LoVo (cell line): ENCODE data around the gene CD83.

ENCODE experiments used
- DNase-seq: peaks from one replicate; pipeline ENCODE4 v3.0.0-alpha.2; 2016; ENCODE audit warnings: low spot score

CD83 gene

DNA sequence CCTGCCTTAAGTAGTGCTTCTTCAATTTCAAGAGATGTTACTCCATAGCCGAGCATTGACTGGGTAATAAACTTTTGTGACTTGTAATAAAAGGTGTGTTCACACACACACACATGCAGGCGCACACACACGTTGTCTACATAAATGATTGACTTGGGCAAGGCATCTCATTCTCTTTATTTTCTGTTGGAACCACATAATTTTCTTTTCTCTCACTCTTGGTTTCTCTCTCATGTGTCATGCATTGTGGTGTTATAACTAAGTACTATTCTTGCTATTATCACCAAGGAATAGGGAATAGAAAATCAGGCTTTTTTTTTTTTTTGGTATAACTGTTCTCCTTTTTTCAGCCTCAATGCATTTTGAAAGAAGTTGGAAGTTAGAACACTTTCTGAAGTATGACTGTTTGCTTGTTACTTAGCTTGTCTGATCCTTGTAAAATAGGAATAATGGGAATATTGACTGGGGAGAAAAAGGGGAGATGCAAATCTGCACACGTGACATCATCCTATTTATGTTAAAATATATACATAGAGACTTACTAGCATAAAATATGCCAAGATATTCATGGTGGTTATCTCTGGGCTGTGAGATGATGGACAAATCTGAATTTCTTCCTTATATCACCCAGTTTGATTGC is 26.1 kb upstream of the CD83 start:
- DNase-seq: no peak

DNA sequence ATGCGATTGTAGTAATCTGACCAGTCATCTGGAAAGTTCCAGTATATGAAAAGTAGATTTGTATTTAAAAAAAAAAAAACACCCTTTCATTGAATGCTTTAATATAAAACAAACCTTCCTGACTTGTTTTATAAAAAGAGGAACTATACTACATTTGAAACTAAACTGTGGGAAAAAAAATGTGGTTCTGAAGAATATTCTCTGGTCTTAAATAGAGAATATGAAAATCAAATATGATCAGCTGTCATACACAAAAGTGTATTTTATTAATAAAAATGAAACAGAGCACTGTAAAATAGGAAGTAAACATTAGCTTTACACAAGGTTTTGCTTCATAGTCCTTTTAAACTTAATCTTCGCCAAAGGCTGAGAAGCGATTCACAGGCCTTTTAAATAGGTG is 25.3 kb upstream of the CD83 start:
- no peak for DNase-seq

DNA sequence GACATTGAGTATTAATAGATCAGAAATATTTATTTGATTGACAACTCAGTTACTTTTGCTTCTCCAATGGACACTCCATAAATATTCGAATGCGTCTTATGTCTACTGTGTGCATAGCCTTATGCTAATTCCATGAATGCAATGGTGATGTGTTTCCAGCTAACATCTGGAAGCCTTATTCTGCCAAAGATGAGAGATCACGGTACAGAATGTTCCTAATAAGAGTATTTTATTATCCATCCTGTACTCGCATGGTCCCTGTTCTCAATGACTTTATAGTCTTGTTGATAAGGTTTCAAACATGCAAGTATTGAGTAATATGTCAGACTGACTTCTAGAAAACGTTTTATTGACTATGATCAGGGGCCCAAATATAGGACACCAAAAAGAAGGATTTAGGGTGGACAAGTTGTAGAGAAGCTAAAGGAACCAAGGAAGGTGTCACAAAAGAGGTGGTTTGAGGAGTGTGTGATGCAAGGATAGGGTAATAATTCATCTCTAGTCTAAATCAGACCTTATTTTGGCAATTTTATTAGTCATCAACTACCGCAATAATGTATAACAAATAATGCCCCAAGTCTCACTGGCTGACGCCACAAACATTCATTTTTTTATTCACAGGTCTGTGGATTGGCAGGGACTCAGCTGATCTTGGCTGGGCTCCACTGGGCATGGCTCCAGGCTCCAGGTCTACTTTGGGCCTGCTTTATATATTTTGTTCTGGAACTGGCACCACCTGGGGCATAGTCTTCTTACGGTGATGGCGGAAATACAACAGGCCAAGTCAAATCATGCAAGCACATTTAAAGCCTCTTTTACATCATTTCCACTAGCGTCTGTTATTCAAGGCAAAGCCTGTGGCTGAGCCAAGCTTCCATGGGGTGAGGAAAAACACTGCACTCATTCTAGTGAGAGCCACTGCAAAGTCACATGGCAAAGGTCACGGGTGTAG is 24.5 kb upstream of the CD83 start:
- no peak for DNase-seq

DNA sequence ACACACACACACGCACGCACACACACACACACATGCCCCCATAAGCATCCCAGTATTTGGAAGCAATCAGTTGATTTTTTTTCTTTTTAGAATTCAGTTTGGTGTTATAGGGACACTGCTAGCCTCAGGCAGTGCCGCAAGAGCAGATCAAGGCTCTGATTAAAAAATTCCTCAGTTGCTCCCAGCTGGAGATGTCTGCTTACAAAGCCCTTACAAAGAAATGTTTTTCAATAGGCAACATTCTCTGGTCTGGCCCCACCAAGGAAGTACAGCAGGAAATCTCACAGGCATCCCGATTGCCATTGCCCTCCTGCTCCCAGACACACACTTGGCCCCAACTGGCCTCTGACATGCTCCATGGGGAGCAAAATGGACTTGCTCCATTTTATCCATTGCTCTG is 22.9 kb upstream of the CD83 start:
- no peak for DNase-seq

DNA sequence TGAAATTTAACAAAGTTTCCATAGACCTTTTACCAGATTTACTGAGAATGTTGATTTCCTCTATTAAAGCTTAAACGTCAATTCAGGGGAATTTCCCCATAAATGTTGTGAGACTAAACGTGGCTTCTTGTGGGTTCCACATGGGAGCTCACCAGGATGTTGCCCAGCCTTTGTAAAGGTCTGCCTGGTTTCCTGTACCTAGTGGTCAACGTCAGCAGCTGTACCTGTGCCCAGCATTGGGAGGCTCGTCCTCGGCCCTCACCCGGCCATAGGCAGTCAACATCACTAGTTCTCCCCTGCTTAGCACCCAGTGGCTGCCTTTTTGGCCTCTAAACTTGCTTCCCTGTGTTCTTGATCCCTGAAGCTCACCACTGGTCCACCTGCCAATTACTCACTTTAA is 22.1 kb upstream of the CD83 start:
- DNase-seq: no peak

DNA sequence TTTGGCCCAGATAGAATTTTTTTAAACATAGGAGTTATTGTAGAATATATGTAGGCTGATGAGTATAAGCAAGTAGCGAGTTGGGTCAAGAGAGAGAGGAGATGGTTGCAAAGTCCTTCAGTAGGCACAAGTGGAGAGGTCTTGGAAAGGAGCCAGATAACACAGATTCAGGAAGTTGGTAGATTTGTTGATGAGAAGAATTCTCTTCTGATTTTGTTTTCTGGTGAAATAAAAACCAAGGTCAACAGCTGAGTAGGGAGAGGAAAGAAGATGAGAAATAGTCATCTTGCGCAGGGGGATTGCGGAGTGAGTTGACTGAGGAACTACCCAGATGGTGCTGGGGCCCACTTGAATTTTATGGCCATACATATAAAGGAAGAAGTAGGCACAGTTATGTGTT is 17.4 kb upstream of the CD83 start:
- no peak for DNase-seq

DNA sequence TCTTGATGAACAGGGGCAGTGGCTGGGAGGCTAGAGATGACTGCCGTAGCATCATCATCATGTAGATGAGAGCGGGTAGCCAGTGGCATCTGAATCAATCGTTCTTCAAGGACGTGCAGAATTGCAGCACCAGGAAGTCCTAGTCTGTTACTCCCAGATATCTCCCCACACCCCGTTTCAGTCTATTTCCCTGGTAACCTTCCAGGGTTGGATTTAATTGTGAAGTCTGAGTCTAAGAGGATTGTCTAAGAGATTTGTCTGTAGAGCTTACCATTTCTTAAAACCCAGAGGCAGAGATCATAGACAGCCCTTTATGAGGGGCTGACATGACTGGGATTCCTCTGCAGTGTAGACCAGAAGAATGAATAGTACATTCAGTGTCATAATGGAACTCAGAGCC is 16.6 kb upstream of the CD83 start:
- DNase-seq: no peak

DNA sequence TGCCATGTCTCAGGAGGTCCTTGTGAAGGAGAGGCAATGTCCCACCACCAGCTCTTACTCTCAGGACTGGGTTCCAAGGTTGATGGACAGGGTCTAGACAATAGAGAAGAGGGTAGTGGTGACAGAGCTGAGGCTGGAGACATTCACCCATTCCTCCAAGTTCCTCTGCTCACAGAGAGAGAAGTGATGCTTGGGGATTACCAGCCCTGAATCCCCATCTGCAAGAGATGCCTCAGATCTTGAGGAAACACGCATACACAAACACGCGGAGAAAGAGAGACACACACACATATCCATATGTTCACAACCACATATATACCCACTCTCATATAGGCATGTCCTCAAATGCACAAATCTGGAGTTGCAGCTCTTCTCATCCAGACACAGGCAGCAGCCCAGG is 15.2 kb upstream of the CD83 start:
- DNase-seq: no peak

DNA sequence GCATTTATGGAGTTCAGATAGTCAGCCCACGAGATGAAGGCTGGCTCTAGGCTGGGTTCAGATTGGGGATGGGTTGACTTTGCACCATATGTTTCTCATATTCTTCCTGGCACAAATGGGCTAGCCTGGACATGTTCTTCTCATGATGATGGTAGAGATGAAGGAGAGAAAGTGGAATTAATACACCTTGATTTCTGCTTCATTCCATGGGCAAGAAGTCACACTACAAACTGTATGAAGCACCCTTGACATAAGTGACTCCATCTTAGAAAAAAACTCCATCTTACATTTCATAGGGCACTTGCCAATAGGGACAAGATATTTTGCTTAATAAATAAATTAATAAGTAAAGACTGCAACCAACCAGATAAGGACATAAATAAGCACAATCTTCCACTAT is 12.0 kb upstream of the CD83 start:
- DNase-seq: no peak

DNA sequence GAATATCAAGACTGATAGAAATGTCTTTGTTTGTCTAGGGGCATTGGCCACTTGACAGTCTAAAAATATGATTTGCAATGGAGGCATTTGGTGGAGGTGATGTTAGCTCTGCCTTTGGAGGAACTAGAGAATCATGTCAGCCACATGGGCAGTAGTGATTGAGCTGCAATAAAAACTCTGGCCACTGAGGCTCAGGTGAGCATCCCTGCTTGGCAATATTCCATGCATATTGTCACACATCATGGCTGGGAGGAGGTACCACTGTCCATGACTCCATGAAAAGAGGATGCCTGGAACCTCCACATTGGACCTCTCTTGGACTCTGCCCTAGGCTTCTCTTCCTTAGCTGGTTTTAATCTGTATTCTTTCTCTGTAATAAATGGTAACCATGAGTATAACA is 10.6 kb upstream of the CD83 start:
- no peak for DNase-seq

DNA sequence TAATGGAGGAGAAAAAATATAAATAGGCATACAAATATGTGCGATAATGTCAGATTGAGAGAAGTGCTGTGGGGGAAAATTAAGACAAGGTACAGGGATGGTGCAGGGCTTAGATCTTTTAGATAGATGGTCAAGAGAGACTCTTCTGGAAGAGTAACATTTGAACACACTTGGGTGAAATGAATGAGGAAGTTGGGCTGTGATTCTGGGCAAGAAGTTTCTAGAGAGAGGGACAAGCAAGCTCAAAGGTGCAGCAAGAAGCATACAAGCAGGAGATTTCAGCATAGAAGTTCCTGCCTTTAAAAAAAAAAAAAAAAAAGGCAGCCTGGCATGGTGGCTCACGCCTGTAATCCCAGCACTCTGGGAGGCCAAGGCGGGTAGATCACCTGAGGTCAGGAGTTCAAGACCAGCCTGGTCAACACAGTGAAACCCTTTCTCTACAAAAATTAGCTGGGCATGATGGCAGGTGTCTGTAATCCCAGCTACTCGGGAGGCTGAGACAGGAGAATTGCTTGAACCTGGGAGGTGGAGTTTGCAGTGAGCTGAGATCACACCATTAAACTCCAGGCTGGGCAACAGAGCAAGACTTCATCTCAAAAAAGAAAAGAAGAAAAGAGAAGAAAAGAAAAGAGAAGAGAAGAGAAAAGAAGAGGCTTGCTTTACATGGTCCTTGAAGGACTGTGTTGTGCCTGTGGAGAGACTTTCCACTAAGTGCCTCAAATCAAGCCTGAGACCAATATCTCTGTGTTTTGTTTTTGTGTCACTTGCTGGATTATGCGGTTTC is 9.7 kb upstream of the CD83 start:
- no peak for DNase-seq

DNA sequence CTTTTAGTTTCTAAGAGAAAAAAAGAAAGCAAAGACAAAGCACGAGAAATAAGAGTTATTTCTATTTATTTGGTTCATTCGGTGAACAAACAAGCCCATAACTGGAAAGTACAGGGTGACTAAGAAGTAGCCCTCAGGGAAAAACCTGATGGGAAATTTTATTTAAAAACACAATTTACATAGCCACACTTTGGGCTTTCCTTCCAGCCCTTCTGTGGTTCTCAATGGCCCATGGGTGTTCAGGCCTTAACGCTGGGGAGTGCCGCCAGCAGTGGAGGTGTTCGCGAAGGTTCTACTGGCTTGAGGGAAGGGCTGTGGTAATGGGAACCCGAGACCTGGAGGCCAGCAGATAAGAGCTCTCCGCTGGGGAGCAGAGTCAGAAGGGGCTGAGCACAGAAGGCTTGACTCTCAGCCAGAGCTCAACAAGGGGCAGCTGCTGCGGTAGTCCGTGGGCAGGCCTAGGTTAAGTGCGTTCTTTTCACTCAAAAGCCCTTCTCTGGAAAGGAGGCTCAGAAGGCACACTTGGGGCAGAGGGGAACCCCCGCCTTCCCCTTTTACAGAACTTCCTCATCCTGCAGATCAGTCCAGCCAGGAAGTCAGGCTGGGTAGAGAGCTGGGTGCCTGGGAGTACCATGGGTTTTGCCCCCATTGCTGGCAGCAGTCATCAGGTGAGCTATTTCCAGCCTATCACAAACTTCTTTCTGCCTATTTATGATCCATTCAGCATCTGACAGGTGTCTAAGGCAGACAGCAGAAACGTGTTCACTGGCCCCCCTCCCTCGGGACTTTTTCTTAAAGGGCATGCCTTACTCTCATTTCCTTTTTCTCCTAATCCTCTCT is 8.8 kb upstream of the CD83 start:
- no peak for DNase-seq

DNA sequence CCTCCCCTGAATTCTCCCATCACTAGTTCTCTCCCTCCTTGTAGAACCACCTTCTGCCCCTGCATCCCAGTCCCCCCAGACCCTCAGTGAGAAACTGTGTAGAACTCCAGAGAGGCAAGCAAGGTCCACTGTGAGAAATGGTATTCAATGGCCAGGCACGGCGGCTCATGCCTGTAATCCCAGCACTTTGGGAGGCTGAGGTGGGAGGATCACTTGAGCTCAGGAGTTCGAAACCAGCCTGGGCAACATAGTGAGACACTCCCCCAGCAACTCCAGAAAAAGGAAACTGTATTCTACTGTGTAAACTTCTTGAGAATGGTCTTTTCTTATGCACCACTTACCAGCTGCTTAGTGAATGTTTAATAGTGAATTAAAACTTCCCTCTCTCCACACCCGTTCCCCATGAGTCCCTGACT is 8.2 kb upstream of the CD83 start:
- no peak for DNase-seq

DNA sequence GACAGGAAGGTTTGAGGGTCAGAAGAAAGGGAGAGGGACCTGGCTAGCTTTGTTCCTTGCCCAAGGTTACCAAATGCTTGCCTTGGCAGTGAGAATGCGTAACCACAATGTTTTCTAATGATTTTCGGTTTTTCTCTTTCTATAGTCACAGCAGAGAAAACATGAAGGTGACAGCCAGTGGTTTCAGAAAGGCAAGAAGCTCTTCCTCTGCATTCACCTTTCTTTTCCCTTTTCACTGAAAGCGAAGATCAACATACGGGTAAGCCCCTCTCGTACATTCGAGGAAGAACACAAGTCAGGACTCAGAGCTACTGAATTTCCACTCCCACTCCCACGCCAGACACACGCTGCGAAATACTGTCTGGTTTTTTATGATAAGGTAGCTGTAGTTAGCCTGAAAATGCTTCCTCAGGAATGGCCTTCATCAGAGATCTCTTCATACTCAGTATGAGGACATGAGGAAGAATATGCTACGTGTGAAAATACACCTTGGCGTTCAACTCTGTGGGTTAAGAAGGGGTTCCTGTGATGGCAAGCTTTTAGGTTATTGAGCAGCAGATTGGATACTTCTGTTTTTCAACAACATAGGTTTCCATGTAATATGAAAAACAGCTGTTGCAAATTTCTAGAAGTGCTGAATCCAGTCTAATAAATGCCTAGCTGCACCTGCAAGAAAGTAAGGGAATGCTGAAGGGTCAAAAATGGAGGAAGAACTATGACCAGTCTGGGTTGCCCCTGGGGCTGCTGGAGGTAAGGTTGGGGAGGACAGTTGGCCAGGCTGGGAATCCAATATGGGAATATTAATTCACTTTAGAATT is 7.4 kb upstream of the CD83 start:
- DNase-seq: no peak

DNA sequence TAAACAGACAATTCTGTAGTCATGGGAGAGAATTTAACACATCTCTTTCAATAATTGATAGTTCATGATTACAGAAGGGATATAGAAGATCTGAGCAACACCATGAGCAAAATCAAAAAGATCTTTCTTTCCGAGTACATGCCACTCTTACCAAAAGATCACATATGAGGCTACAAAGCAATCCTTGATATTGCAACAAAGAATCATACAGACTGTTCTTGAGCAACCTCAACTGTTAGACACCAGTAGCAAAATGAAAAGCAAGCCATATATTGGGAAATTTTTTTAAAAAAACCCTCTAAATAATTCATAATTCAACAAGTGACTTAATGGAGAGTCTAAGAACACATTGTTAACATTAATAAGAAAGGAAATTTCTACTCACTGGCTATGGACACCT is 3.6 kb upstream of the CD83 start:
- no peak for DNase-seq

DNA sequence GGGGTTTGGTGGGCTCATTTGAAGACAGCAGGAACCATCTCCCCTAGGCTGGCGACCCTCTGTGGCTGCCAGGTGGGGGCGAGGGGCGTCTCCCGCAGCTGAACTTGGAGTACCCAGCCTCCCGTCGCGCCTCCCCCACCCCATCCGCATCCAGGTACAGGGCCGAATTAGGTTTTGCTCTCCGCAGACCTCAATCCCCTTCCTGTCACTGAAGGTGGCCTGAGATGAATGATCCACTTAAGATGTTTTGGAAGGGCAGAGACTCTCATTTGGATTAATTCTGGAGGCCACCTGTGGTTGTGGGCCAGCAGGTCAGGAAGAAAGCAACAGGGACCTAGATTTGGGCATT is 493 bp downstream of the CD83 start:
- no peak for DNase-seq

DNA sequence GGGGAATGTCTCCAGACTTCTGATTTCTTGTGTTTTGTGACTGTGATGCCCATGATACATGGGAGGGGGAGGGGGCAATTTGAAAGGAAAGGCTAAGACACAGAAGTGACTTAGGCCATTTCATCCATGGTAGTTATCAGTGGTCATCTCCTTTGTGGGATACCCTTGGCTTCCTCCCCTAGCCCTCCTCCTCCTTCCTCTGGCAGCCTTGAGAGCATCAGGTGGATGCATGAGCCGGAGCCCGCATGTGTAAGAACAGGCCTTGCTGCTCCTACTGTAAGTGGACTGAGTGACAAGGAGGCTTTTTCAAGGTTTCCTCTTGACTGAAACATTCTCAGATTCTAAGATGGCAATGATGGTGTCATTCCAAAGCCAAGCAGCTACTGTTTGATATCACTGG is 874 bp downstream of the CD83 start:
- DNase-seq: no peak

DNA sequence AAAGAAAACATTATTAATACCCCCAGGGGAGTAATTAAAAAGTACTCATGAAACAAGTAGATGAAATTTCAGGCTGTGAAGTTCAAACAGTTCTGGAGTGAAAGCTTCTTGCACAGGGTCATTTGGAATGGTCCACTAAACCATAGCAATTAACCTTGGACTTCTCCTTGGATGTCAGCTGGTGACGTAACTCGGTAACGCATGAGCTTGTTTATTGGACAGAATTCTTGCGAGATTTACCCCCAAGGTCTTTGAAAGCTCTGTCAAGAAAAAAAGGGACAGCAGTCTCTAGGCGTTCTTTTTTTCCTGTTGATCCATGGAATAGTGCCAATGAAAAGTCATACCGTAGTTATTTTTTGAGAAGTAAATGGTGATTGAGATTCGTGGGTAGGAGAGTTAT is 2.2 kb downstream of the CD83 start:
- no peak for DNase-seq

DNA sequence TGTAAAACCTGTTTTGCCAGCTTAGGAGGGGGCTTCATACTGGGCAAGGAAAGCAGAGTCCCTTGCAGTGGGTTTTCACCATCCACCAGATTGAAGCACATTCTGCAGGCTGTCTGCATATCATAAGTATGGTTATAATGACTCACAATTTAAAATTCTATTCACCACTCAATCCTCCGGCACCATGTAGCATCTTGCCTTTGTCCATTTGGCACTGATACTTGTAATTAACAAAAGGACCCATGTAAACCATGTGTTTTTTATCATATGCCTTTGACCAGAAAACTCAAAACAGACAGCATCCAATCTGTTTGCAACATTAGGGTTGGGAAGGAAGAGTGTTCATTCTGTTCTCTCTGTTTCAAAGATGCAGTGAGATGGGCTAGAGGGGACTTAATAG is 3.0 kb downstream of the CD83 start:
- no peak for DNase-seq

DNA sequence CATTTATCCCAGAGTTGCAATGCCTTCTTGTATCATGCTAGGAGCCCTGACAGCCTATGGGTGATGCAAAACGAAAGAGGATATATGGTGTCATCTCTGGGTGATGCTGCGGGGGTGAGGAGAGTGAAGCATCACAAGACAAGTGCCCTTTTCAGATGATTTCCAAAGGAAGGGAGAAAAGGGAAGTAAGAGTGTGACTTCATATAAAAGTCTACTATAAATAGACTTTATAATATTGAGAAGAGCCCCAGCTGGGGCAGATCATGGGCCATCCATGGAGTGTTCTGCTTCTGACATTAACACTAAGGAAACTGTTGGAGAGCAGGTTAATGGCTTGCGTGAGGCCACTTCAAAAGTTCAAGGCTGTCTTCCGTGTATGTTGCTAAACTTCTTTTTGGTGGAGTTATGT is 4.4 kb downstream of the CD83 start:
- no peak for DNase-seq

DNA sequence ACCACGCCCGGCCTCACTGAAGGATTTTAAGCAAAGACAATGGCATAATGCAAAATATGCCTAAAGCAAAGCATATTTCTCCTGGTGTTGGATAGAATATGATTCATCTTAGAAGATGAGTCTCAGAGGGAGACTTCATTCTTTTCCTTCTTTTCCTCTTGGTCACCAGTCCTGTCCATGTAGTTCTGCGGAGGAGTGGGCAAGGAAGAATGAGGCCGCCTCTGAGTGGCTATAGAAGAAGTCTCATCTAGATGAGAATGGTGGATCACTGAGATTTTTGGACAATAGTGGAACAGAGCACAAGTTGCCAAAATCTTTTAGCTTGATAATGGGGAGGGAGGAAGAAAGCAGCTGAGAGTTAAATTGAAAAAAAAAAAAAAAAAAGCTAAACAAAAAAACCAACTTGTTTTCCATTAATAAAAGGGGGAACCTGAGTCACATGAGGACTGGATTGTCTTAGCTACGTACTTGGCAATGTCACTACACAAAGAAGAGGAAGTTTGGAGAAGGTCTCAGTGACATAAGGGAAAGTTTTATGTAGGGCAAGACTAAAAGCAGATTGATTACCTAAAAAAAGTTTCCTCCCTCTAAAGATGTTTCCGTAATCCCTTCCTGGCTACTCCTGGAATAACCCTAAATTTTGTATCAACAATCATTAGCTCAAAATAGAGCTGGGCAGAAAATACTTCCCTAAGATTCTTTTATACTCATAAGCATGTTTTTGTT is 6.0 kb downstream of the CD83 start:
- DNase-seq: no peak
